HG03066 (cell line): ENCODE data around the gene PRPF40A.
A peak's percentile ranks its signal among the peaks of the same experiment; 100 is the strongest.

Source experiments
- ATAC-seq: cut with Tn5 transposase; IDR thresholded peaks from one replicate; pipeline ENCODE4 v1.9.1; 2021; ENCODE audit warnings: low read depth; ENCODE audit not compliant: unreplicated experiment

PRPF40A gene

GRCh38 chr2:152657043-152657442 lies 60.2 kb downstream of the PRPF40A start:
- no peak for ATAC-seq

- ATAC-seq, result no peak
Measured at GRCh38 chr2:152655880-152656279, 61.4 kb downstream of the PRPF40A start.

- no peak for ATAC-seq
Measured at GRCh38 chr2:152651834-152652233, 65.4 kb downstream of the PRPF40A start.

GRCh38 chr2:152650768-152651371 lies 66.4 kb downstream of the PRPF40A start:
- ATAC-seq, result no peak

GRCh38 chr2:152649997-152650396 lies 67.3 kb downstream of the PRPF40A start:
- no peak for ATAC-seq

- no peak for ATAC-seq
Measured at GRCh38 chr2:152648336-152648735, 68.9 kb downstream of the PRPF40A start.

GRCh38 chr2:152647552-152647951 lies 69.7 kb downstream of the PRPF40A start:
- ATAC-seq, result no peak

- no peak for ATAC-seq
Measured at GRCh38 chr2:152646775-152647174, 70.5 kb downstream of the PRPF40A start.

- no peak for ATAC-seq
Measured at GRCh38 chr2:152646264-152646663, 71.0 kb downstream of the PRPF40A start.

- ATAC-seq, result no peak
Measured at GRCh38 chr2:152644189-152644873, 72.9 kb downstream of the PRPF40A start.

- ATAC-seq, result no peak
Measured at GRCh38 chr2:152638590-152638989, 78.7 kb downstream of the PRPF40A start.

GRCh38 chr2:152638056-152638455 lies 79.2 kb downstream of the PRPF40A start:
- no peak for ATAC-seq

- no peak for ATAC-seq
Measured at GRCh38 chr2:152637251-152637650, 80.0 kb downstream of the PRPF40A start.

GRCh38 chr2:152635635-152636298 lies 81.5 kb downstream of the PRPF40A start:
- ATAC-seq, result no peak

- no peak for ATAC-seq
Measured at GRCh38 chr2:152632736-152633135, 84.5 kb downstream of the PRPF40A start.

GRCh38 chr2:152630466-152630865 lies 86.8 kb downstream of the PRPF40A start:
- ATAC-seq, result no peak

- ATAC-seq, result no peak
Measured at GRCh38 chr2:152629202-152629601, 88.1 kb downstream of the PRPF40A start.

GRCh38 chr2:152627351-152627957 lies 89.8 kb downstream of the PRPF40A start:
- ATAC-seq, result peak; percentile 72

GRCh38 chr2:152626911-152627339 lies 90.3 kb downstream of the PRPF40A start:
- no peak for ATAC-seq

- ATAC-seq, result no peak
Measured at GRCh38 chr2:152624805-152625204, 92.5 kb downstream of the PRPF40A start.

GRCh38 chr2:152623775-152624174 lies 93.5 kb downstream of the PRPF40A start:
- ATAC-seq, result no peak
